GM10266 (cell line): ENCODE data around the gene MEGF11.

ENCODE experiments used
- DNase-seq: peaks from one replicate; pipeline ENCODE4 v3.0.0; 2012; ENCODE audit errors: extremely low spot score
- TF ChIP-seq, protein P1 (sequence below): IDR thresholded peaks from 2 replicates; pipeline ENCODE4 v1.5.1; 2012; ENCODE audit warnings: mild to moderate bottlenecking, low read depth; ENCODE audit not compliant: control insufficient read depth, insufficient read depth; ENCODE audit errors: missing control alignments

MEGF11 gene

DNA sequence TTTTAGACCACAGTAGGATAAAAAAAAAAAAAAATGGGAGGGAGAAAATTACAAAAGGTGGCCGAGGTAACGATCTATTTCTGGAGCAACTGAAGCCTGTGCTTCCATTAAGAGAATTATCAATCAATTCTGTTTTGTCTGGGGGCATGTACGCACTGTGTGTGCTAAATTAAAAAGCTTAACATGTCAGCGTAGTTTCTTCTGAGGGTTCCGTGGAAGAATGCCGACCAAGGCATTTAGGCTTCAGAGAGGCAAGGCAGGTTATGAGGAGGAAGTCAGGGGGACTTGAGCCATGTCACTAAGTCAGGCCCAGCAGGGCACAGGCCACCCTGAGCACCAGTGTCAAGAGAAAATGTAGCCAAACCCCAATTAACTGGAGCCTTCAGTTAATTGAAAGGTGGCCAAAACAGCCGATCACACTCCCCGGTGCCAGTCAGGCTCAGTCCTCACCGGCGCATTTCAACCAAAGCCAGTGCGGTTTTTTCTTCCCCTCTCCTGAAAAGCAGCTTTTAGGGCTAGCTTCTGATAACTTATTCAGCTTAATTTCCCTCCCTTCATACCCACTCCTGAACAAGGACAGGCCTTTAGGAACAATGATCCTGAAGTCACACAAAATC lies 113.9 kb downstream of the MEGF11 start:
- TF ChIP-seq, protein P1, sequence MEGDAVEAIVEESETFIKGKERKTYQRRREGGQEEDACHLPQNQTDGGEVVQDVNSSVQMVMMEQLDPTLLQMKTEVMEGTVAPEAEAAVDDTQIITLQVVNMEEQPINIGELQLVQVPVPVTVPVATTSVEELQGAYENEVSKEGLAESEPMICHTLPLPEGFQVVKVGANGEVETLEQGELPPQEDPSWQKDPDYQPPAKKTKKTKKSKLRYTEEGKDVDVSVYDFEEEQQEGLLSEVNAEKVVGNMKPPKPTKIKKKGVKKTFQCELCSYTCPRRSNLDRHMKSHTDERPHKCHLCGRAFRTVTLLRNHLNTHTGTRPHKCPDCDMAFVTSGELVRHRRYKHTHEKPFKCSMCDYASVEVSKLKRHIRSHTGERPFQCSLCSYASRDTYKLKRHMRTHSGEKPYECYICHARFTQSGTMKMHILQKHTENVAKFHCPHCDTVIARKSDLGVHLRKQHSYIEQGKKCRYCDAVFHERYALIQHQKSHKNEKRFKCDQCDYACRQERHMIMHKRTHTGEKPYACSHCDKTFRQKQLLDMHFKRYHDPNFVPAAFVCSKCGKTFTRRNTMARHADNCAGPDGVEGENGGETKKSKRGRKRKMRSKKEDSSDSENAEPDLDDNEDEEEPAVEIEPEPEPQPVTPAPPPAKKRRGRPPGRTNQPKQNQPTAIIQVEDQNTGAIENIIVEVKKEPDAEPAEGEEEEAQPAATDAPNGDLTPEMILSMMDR: no peak
- no peak for DNase-seq

DNA sequence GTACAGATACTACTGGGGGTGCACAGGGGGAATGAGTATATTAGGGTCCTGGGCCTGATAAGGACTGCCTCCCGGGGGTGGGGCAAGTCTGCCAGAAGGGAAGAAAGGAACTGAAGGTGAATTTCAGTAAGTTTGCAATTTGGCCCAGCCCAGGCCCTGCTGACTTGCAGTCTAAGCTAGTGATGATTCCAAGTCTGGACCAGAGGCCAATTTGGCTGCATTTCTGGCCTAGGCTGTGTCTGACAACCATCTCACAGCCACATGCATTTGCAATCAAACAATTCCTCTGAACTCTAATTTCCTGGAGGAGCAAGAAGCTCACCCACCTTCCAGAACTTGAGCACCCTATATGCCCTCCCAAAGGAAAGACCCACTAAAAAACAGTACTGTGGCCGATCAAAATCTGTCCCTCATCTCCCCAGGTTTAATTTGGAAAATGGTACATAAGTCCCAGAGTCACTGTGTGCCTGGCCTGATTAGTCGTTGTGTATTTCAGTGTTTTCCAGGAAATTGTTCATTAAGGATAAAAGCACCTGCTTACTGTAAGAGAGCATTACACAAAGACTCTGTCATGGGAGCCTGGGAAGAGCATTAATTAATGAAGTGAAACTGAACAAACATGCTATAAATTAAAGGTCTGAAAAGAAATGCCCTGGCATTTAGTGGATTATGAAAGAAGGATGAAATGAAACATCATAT lies 114.5 kb downstream of the MEGF11 start:
- DNase-seq: no peak
- TF ChIP-seq, protein P1: no peak

DNA sequence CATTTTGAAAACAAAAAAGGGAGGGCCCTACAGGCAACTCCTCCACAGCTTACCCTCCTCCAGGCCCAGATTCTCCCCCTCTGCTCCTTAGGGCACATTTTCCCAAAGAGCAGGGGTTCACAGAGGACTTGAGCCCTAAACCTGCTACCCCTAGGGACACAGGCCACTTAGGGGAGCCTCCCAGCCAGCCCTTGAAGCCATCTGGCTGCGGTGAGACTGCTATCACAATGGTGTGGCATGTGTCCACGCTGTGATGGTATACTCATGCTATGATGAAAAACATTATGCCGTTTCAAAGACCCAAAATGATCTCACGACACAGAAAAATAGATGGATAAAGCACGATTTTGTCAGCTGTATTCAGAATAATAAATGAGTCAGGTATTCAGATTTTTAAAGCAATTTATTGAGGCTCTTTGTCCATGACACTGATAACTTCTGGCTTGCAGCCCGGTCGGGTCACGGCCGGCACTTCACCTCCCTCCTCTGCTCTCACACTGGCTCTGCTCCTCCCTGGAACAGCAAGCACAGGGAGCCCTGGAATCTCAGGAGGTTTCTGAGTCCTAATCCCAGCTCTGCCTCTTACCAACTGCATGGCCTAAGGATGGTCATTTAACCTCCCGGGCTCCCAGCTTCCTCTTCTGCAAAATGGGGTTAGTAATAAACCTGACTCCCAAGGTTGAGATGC lies 115.3 kb downstream of the MEGF11 start:
- DNase-seq: no peak
- TF ChIP-seq, protein P1: no peak

DNA sequence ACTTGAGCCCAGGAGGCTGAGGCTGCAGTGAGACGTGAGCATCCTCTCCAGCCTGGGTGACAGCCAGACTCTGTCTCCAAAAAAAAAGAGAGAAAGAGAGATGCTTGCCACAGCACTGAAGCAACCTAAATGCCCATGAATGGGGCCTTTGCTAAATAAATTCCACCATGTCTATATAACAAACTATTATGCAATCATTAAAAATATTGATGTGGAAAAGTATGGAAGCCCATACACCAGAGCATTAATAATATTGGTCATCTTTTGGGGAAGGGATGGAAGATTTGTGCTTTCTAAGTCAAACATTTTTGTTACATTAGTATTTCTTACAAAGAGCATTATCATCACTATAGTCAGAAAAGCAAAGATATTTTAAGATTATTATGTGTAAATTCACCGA lies 116.6 kb downstream of the MEGF11 start:
- TF ChIP-seq, protein P1: no peak
- DNase-seq: no peak

DNA sequence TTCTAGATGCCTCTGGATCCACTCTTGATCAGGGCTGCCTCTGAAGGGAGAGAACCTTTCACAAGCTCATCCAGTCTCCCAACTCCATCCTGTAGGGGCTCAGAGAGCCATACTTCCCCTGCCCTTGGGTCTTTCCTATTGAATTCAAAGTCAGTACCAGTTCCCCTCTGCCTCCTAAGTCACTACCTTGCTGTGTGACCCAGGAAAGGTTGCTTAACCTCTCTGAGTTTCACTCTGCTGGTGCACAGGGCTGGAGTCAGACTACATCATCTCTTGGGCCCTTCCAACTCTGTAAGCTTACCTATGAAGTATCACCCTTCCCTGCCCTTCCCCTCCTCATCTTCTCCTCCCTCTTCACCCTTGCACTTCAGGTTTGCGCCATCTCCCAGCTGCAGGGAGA lies 117.9 kb downstream of the MEGF11 start:
- no peak for DNase-seq
- TF ChIP-seq, protein P1: no peak

DNA sequence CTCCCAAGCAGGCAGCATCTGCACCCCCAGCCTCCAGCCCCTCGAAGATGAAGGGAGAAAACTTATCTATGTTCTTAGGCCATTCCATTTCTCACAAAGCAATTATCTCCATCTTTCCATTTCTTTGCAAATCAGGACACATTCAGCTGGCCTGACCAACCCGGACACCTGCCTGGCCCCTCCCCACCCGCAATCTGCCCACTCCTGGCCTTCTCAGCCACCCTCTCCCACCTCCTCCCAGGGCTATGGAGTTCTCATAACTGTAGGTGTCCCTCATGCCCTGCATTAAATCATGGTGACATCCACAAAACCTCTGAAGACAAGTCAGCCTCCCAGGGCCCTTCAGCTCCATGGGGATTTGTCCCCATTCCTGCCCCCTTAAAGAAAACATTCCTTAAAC lies 119.3 kb downstream of the MEGF11 start:
- TF ChIP-seq, protein P1: no peak
- DNase-seq: no peak
